ENCODE data around the gene SLC24A3.

- TF ChIP-seq POLR2A (IDR thresholded peaks at IDR 0.05) (no peak), CTCF (IDR thresholded peaks at IDR 0.05) (no peak)
These were observed 533.1 kb downstream of the SLC24A3 start for GRCh38 chr20:19745584-19745983.
